Mononuclear cell (primary cell): ENCODE measurements around the gene POU2F2. TPM values are rescaled to one million over a fixed set of nuclear protein-coding genes. Genes with fewer than 3 reads are reported as not detected.

ENCODE experiments used
- H3K27me3 ChIP-seq: 2 replicates; pipeline ENCODE4 v1.6.0; 2011; ENCODE audit warnings: low read length, control low read depth; ENCODE audit not compliant: insufficient read depth
- H3K4me1 ChIP-seq: 2 replicates; pipeline ENCODE4 v1.5.1; 2011; ENCODE audit warnings: mild to moderate bottlenecking, low read length, control low read depth; ENCODE audit not compliant: insufficient read depth
- H3K4me3 ChIP-seq: 2 replicates; pipeline ENCODE4 v1.5.1; 2011; ENCODE audit warnings: mild to moderate bottlenecking, low read length, moderate library complexity
- H3K9me3 ChIP-seq: 2 replicates; pipeline ENCODE4 v1.5.1; 2011; ENCODE audit warnings: low read depth, mild to moderate bottlenecking, control low read depth, low read length
- total RNA-seq: library from RNA; depleted of rRNA; stranded (reverse); fragments of >200 nt; gene quantifications from one replicate; pipeline ENCODE4 v1.2.3, GENCODE V29; 2012

POU2F2 gene
- total RNA-seq = 8.3 TPM

GRCh38 chr19:42132030-42132628, at the start of gene POU2F2:
TSS of gene POU2F2 (minus strand) at chr19:42132446. CDS start at chr19:42132411, 35 bp downstream.
- H3K27me3 ChIP-seq = no peaks in the 10 kb centered on the region
- no peaks in the 10 kb centered on the region for H3K9me3 ChIP-seq
- H3K4me3 ChIP-seq = peak within 1 kb of the TSS; percentile 86
- peaks cover 80% of the 10 kb centered on the region for H3K4me1 ChIP-seq

DNA sequence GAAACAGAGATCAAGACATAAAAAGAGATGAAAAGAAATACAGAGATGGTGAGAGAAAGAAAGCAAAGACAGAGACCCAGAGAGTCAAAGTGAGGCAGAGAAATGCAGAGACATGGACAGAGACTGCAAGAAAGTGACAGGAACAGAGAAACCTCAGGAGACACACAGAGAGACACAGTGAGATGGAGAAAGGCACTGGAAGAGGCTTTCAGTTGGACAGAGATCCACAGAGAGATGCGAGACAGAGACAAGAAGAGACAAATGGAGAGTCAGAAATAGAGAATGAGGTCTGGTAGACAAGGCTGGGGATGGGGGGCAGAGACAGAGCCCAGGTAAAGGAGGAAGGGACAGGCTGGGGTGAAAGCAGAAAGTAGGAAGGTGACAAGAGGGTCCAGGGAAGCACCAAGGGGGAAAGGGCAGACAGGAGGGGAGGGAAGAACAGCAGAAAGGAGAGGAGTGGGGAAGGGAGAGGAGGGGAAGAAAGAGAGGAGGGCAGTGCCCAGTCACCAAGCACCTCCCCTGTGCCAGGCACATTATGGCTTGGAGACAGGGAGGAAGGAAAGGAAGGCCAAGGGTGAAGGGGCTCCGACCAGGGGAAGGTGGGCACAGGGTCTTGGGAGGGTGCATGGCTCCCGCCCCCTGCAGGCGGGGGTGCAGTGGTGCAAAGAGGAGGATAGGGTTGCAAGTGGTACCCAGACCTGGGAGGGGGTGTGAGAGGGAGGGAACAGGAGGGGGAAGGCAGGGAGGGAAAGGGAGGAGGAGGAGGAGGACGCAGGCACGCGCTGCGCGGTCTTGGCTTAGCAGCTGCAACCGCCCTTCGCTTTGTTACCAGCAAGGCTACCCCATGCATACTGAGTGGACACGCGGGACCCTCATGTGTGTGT, 46.8 kb upstream of the POU2F2 start:
- no peaks in the 10 kb centered on the region for H3K9me3 ChIP-seq
- H3K4me3 ChIP-seq = no peak overlapping the region
- peaks cover 49% of the 10 kb centered on the region for H3K4me1 ChIP-seq
- peaks cover 54% of the 10 kb centered on the region for H3K27me3 ChIP-seq

- no peaks in the 10 kb centered on the region for H3K9me3 ChIP-seq
- H3K4me1 ChIP-seq = peaks cover 35% of the 10 kb centered on the region
- H3K27me3 ChIP-seq = peaks cover 54% of the 10 kb centered on the region
- H3K4me3 ChIP-seq = no peak overlapping the region
Measured at GRCh38 chr19:42177686-42178019, 45.4 kb upstream of the POU2F2 start.

DNA sequence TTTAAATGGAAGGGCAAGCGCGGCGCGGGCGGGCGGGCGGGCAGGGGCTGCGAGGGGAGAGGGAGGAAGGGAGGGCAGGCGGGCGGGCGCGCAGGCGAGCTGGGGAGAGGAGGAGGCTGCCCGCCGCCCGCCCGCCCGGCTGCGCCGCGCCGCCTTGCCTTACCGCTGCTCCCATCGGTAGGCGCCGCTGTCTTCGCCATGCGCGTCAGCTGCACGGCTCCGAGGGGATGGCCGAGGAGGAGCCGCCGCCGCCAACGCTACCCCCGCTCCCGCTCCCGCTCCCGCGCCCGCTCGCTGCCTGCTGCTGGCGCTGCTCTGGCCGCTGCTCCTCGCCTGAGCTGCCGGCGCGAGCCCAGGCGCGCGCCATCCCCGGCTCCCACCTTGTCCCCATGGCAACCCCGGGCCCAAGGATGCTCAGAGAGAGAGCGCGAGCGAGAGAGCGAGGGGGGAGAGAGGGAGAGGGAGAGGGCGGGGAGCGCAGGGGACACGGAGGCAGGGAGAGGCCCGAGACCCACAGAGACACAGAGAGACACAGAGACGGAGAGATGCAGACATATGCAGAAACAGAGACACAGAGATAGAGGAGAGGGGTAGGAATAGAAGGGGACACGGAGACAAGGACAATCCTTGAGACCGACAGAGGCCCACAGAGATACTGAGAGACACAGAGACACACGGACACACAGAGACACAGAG, 44.9 kb upstream of the POU2F2 start:
- Histone ChIP-seq H3K27me3 (peaks cover 54% of the 10 kb centered on the region), H3K4me3 (peak overlapping the region; percentile 28), H3K9me3 (no peaks in the 10 kb centered on the region), H3K4me1 (peaks cover 30% of the 10 kb centered on the region)

GRCh38 chr19:42176649-42176989, 44.4 kb upstream of the POU2F2 start:
- peaks cover 54% of the 10 kb centered on the region for H3K27me3 ChIP-seq
- no peaks in the 10 kb centered on the region for H3K9me3 ChIP-seq
- H3K4me3 ChIP-seq = peak overlapping the region; percentile 28
- peaks cover 25% of the 10 kb centered on the region for H3K4me1 ChIP-seq

GRCh38 chr19:42175952-42176648, 43.9 kb upstream of the POU2F2 start:
- Histone ChIP-seq H3K4me3 (peak overlapping the region; percentile 28), H3K9me3 (no peaks in the 10 kb centered on the region), H3K4me1 (peaks cover 25% of the 10 kb centered on the region), H3K27me3 (peaks cover 54% of the 10 kb centered on the region)

DNA sequence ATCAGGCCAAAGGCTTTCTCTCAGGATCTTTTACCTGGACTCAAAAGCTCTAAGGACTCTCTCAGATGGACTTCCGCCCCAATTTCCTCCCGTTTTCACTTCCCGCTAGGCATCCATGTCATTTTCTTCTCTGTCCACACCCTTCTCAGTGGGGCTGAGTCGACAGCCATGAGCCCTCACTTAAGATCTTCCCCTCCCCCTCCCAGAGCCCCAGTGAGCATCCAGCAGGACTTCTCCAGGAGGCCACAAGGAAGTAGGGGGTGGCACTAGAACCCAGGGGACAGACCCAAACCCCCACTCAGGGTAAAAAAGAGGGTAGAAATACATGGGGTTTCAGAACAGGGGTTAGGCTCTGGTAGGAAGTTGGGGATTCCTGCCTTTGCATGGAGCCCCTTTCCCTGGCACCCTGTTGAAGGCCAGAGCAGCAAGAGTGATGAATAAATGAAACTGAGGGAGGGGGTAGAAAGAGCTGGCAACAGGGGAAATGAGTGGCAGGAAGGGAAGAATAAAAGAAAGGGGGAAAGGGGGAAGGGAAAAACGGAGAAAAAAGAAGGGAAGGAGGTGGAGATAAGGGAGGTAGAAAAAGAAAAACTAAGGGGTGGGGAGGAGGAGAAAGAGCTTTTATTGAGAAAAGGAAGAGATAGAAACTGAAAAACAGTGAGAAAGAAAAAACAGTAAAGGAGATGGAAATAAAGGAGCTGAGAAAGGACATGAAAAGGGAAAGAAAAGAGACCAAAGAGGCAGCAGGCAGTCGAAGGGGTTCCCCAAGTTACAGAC, 42.9 kb upstream of the POU2F2 start:
- Histone ChIP-seq H3K9me3 (no peaks in the 10 kb centered on the region), H3K27me3 (peaks cover 46% of the 10 kb centered on the region), H3K4me1 (peaks cover 25% of the 10 kb centered on the region)

GRCh38 chr19:42174188-42174587, 41.9 kb upstream of the POU2F2 start:
- Histone ChIP-seq H3K9me3 (no peaks in the 10 kb centered on the region), H3K4me3 (no peak overlapping the region), H3K4me1 (peaks cover 25% of the 10 kb centered on the region), H3K27me3 (peaks cover 36% of the 10 kb centered on the region)

More for the DNA sequence above, 42.9 kb upstream of the POU2F2 start:
- H3K4me3 ChIP-seq = no peak overlapping the region

DNA sequence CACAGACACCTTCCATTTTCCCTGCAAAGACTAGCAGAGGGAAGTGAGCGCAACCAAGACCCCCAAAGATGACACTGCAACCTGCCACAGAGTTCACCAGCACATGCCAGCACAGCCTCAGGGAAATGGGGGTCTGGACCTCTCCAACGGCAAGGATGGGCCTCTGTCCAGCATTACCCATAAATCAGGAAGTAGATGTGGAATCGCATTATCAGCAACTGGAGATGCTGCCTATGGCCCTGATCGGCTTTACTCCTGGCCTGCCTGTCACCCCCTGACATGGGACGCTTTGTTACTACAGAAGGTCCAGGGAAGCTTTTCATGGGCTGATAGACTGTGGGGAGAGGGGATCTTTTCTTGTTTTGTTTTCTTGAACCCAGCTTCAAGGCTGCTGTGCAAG, 41.4 kb upstream of the POU2F2 start:
- Histone ChIP-seq H3K4me3 (no peak overlapping the region), H3K9me3 (no peaks in the 10 kb centered on the region), H3K4me1 (peaks cover 25% of the 10 kb centered on the region), H3K27me3 (peaks cover 32% of the 10 kb centered on the region)

GRCh38 chr19:42172261-42172660, 40.0 kb upstream of the POU2F2 start:
- no peaks in the 10 kb centered on the region for H3K9me3 ChIP-seq
- peaks cover 15% of the 10 kb centered on the region for H3K4me1 ChIP-seq

DNA sequence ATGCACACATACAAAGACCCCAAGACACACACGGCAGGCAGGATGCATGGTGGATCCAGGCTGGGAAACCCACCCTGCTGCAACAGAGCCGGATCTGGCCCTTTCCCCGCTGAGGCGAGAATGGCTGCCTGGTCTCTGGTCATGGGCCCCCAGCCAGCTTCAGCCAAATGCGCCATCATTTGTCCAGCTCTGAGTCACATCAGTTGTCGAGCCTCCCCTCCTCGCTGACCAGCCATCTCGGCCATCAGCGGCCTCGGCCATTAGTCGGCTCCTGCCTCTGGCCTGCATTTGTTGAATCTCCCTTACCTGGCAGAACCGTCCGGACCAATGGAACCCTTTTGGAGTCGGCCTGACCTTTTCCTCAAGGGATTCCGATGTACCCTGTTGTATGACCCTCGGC, 38.5 kb upstream of the POU2F2 start:
- no peaks in the 10 kb centered on the region for H3K9me3 ChIP-seq
- H3K27me3 ChIP-seq = peaks cover 11% of the 10 kb centered on the region
- H3K4me3 ChIP-seq = no peak overlapping the region
- H3K4me1 ChIP-seq = peaks cover 7% of the 10 kb centered on the region

More at GRCh38 chr19:42172261-42172660, 40.0 kb upstream of the POU2F2 start:
- H3K27me3 ChIP-seq = peaks cover 17% of the 10 kb centered on the region
- no peak overlapping the region for H3K4me3 ChIP-seq

DNA sequence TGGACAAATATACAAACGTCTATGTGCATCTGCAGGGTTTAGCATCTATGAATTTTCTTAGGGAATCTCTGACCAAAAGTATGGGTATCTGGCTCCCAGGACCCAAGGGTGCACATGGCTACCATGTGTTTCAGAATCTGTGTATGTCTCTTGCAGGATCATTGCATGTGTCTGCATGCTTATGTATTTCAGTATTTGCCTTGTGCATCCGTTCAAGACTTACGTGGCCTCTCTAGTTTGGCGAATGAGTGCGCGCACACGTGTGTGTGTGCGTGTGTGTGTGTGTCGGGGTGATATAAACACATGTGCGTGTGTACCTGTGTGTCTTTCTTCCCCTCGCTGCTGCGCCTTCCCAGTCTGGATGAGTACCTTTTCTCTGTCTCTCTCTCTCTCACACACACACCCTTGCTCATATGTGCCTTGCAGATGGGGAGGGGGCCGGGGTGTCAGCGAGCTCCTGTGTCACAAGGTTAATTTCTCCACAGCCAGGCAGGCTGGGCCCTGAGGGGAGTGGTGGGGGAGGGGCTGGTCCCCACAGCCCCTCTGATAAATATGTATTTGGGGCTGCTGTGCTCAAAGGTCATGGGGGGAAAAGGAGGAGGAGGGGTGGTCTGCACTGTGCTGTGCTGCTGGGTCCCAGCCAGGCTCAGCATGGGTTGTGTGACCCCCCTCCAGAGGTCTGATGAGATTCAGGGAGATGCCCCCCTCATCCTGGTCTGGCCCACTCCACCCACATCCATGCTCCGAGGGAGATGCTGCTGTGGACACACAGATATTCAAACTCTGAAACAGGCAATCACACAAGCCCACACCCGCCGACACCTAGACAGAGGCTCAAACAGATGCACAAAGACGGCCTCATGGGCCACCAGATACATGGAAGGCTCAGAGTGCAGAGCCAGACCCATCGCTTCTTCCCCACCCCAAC, 37.5 kb upstream of the POU2F2 start:
- Histone ChIP-seq H3K4me1 (no peaks in the 10 kb centered on the region), H3K27me3 (peaks cover 1% of the 10 kb centered on the region), H3K4me3 (no peak overlapping the region), H3K9me3 (no peaks in the 10 kb centered on the region)

GRCh38 chr19:42168206-42168605, 36.0 kb upstream of the POU2F2 start:
- Histone ChIP-seq H3K4me1 (no peaks in the 10 kb centered on the region), H3K9me3 (no peaks in the 10 kb centered on the region), H3K4me3 (no peak overlapping the region), H3K27me3 (no peaks in the 10 kb centered on the region)
